Caki2 (cell line): ENCODE measurements around the gene DNMT3L. TPM values are rescaled to one million over a fixed set of nuclear protein-coding genes. Genes with fewer than 3 reads are reported as not detected.
"Not testable (repeated sequence)": the region's sequence is repeated elsewhere in the genome, so short reads cannot be mapped to it uniquely, and the experiment has no call there.

Experiments used
- DNase-seq: peaks from one replicate; pipeline ENCODE4 v3.0.0-alpha.2; 2015; ENCODE audit warnings: low read depth
- in situ Hi-C: cut with HindIII; loops from 2 replicates; pipeline ENCODE4 v1.10.0; 2016; ENCODE audit warnings: low sequenced_read_pairs, low pct_unique_long_range_greater_than_20kb, mixed read lengths
- total RNA-seq: library from RNA; depleted of rRNA; stranded (reverse); fragments of >200 nt; shearing (Covaris generic); gene quantifications from 2 replicates; pipeline ENCODE4 v1.2.3, GENCODE V29; 2014; ENCODE audit warnings: low replicate concordance; rRNA removed

The DNMT3L gene
- total RNA-seq, result not detected in 2 replicates

DNA sequence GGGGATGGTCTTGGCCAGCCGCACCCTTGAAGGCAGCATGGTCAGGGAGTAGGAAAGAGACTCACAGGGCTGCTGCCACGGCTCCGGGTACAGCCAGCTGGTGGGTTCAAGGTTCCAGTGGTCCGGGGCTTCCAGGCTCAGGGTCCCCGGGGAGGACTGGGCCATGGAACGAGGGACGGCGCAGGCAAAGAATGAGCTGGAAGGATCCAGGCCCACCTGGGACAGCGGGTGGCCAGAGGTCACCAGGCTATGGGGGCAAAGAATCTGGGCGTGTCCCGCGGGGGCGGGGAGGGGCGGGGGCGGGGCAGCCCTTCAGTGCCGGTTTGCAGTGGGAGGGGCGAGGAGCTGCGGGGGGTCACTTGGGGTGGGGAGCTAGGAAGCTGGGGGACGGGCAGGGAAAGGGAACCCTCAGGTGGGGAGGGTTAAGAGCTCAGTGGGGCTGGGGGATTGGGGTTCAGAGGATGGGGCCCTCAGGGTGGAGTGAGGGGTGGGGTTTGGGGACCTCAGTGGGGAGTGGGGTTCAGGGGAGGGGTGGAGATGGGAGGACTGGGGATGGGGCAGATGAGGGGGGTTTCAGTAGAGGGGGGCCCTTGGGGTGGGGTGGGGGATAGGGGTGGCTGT lies at the start of gene DNMT3L:
Gene DNMT3L (minus strand): TSS at position 223 of the 621 bp plus-strand sequence. CDS start 638 bp downstream, outside the sequence.
- in situ Hi-C loops, result no loop called here
- no peak for DNase-seq

GRCh38 chr21:44310628-44311507 lies 49.2 kb upstream of the DNMT3L start:
- in situ Hi-C loops, result no loop called here

DNA sequence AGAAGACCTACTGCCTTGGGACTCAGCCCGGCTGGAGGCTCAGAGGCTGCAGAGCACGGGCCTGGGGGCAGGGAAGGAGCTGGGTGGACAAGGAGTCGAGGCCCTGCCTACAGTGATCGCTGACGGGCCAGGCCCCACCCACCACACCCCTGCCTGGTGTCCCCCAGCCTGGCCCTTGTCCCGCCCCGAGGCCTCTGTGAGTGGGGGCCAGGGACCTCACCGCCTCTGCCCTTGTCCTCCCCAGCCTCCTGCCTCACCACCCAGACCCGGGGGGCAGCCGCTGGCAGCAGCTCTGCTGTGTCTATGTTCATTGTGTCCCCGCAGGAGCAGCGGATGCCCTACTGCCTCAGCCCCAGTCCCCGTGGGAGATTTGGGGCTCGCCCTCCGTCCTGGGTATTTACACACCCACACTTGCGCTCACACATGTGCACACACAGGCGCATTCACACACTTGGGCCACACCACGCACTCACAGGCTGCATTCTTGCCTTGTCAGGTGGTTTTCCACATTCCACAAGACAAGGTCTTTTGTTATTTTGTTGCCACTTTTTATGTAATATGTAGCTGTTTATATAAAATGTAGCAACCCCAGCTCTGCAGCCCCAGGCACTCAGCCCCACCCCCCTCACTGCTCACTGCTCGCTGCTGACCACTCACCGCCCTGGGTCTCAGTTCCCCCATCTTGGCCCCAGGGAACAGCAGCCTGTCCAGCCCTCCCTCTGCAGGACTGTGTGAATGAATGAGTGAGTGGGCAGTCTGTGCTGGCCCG lies 45.4 kb upstream of the DNMT3L start:
- in situ Hi-C loops, result no loop called here
- no peak for DNase-seq

More at GRCh38 chr21:44310628-44311507, 49.2 kb upstream of the DNMT3L start:
- DNase-seq, result no peak

DNA sequence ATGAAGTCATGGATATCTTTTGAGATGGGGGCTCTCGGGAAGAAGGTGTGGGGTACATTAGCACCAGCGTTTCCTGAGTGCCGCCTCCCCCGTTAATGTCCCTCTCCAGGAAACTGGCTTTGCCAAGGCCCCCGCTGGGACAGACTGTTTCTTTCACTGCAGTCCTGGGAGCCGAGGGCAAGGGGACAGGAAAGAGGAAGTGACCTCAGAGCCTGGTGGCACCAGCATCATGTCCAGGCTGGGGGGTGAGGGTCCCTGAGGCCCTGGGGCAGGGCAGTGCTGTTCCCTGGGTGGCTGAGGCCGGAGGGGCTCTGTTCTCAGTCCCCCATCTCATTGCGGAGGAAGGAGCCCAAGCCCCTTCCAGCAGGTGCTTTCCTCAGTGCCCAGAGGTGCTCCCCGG lies 44.0 kb upstream of the DNMT3L start:
- DNase-seq, result no peak
- in situ Hi-C loops, result no loop called here

DNA sequence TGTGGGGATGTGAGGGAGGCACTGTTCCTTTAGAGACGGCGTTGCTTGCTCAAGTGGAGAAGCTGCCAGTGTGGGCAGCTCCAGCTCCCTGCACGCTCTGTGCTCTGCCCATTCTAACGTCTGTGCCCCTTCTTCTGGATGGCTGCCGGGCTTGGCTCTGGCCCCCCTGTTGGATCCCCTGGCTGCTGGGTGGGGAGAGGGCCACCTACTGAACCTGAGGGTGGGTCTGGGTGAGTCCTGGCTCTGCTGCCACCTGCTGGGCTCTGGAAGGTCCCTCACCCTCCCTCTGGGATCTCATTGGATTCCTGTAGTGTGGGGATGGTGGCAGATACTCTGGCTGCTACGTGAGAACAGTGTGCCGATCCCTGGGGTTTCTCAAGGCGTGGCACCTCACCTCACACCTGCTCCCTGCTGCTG lies 43.2 kb upstream of the DNMT3L start:
- in situ Hi-C loops, result no loop called here
- peak; percentile 48 for DNase-seq

DNA sequence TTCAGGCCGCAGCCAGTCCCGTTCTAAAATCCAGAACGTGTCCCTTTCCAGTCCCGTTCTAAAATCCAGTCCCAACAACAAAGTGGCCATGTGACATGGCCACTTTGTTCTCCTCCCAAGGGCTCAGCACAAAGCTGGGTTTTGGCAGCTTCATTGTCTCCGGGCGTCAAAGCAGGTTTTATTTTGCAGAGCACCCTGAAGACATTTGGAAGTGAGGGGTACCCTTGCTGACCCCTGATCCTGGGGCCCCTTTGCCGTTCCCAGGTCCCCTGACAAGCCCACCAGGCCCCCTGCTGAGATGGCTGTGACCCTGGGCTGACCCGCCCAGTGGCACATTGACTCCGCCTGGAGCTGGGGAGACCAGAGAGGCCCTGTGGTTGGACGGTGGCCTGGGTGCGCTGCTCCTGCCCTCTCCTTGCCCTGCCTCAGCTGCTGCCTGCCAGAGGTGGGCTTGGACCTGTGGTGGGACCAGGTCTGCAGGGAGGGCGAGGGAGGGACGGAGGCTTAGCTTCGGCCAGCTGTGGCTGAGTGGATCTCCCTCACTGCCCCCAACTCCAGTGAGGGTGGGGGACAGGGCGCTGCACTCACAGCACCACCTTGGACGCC lies 42.4 kb upstream of the DNMT3L start:
- in situ Hi-C loops, result no loop called here
- no peak for DNase-seq

- in situ Hi-C loops, result no loop called here
- peak; percentile 87 for DNase-seq
Measured at GRCh38 chr21:44303490-44303981, 41.8 kb upstream of the DNMT3L start.

DNA sequence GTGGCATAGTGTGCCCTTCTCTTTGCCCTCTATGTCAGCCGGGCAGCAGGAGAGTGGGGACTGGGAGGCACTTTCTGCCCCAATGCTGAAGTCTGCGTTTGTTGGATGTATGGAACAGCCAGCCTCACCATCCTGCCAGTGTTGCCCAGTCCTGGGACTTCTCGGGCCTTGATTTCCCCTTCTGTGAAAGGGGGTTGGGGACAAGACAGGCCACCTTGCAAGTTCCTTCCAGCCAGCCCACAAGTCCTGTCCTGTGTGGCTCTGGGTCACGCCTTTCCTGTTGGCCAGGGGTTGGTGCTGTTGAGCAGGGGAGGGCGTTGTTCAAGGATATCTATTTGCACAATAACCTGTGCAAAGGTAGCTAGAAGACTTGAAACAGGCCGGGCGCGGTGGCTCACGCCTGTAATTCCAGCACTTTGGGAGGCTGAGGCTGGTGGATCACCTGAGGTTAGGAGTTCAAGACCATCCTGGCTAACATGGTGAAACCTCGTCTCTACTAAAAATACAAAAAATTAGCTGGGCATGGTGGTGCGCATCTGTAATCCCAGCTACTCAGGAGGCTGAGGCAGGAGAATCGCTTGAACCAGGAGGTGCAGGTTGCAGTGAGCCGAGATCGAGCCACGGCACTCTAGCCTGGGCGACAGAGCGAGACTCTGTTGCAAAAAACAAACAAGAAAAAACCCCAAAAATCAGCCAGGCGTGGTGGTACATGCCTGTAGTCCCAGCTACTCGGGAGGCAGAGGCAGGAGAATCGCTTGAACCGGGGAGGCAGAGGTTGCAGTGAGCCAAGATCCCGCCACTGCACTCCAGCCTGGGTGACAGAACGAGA lies 41.1 kb upstream of the DNMT3L start:
- in situ Hi-C loops, result not testable (repeated sequence)
- peak; percentile 49 for DNase-seq

DNA sequence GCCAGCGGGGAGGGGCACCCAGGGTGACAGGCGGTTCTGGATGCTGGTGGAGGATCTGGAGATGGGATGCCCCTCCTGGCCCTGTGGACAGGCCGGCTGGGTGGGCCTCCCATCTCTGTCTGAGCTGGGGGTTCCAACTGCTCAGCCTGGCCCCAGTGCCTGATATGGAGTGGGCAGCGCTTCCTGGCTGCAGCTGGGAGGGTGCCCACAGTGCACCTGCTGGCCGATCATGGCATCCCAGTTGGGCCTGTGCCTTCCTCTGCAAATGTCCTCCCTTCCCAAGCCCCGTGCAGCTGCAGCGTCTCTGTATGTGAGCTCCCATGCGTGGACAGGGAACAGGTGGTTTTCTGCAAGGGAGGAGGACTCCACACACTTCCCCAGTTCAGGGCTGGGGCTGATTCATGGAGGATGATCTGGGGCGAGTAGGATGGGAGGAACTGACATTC lies 40.3 kb upstream of the DNMT3L start:
- in situ Hi-C loops, result no loop called here
- DNase-seq, result peak; percentile 16

- in situ Hi-C loops, result no loop called here
- no peak for DNase-seq
Measured at GRCh38 chr21:44301141-44301540, 39.4 kb upstream of the DNMT3L start.

DNA sequence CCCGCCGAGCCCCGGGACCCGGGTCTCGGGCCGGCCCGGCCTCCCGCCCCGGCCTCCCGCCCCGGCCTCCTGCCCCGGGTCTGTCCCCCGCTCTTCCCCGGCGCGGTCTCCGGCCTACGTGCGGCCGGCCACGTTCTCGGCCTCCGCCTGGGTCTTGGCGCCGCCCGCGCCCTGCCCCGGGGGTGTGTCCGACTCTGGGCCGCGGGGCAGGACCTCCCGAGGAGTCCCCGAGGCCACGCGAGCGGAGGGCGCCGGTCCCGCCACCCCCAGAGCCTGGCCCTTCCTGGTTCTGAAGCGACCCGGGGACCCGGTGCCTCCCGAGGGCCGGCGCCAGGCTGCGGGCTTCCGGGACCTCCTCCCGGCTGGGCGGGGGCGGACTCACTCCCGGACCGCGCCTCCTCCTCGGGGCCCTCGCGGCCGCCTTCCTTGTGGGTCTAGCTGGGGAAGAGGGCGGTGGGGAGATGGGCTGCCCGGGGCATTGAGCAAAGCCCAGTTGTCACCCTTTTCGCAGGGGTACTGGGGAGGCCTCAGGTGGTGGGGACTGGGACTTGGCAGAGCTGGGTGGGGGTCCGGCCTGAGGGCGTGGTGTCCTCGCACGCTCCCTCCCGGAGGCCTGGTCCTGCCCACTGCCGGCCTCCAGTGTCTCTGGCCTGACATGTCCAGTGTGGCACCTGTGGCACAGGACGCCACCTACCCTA lies 38.7 kb upstream of the DNMT3L start:
- in situ Hi-C loops, result no loop called here
- peak; percentile 82 for DNase-seq

GRCh38 chr21:44299458-44300261 lies 38.0 kb upstream of the DNMT3L start, which contains the start of gene PFKL:
Gene PFKL, plus strand, starts transcription at chr21:44300053. Its CDS starts 53 bp downstream, at chr21:44300106.
- in situ Hi-C loops, result no loop called here
- peak; percentile 85 for DNase-seq

DNA sequence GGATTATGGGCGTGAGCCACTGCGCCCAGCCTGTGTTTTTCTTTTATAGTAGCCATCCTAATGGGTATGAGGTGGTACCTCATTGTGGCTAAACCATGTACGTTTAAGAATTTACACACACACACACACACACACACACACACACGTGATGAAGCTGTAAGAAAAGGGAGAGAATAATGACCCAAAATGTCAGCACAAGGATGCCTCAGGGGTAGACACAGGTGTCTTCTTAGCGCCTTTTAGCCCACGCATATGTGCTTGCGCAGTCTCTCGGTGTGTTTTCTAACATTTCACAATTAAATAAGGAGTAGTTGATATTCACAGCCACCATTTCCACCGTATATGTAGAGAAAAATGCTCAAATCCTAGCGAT lies 37.4 kb upstream of the DNMT3L start:
- no peak for DNase-seq
- in situ Hi-C loops, result no loop called here

DNA sequence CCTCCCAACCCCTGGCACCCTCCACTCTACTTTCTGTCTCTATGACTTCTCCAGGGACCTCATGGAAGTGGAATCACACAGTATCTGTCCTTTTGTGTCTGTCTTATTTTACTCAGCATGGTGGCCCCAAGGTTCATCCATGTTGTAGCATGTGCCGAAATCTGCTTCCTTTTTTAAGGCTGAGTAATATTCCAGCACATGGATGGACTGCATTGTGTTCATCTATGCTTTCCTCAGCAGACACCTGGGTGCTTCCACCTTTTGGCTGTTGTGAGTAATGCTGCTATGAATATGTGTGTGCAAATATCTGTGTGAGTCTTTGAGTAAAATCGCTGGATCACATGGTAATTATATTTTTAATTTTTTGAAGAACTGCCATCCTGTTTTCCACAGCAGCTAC lies 36.6 kb upstream of the DNMT3L start:
- DNase-seq, result peak; percentile 17

DNA sequence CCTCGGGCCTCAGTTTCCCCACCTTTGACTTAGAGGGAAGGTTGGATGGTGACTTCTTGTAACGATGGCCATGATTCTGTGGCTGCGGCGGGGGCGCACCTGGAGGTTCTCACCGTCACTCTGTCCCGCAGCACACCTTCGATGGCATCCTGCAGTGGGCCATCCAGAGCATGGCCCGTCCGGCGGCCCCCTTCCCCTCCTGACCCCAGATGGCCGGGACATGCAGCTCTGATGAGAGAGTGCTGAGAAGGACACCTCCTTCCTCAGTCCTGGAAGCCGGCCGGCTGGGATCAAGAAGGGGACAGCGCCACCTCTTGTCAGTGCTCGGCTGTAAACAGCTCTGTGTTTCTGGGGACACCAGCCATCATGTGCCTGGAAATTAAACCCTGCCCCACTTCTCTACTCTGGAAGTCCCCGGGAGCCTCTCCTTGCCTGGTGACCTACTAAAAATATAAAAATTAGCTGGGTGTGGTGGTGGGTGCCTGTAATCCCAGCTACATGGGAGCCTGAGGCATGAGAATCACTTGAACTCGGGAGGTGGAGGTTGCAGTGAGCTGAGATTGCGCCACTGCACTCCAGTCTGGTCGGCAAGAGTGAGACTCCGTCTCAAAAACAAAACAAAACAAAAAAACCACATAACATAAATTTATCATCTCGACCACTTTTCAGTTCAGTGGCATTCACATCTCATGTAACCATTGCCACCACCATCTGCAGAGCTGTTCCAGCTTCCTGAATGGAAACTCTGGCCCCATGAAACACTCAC lies 36.0 kb upstream of the DNMT3L start:
- in situ Hi-C loops, result no loop called here

More for the DNA sequence above, 36.6 kb upstream of the DNMT3L start:
- in situ Hi-C loops, result no loop called here

More for the DNA sequence above, 36.0 kb upstream of the DNMT3L start:
- DNase-seq, result peak; percentile 91
